NCI-H2107 treated with DMSO at 0.1 percent for 48 hours (cell line): ENCODE measurements around the gene LIX1L.
"Not testable (repeated sequence)": the region's sequence is repeated elsewhere in the genome, so short reads cannot be mapped to it uniquely, and the experiment has no call there.

Experiments used
- DNase-seq: peaks from one replicate; lab custom pipeline; 2025; ENCODE audit not compliant: unreplicated experiment; lab: John Stamatoyannopoulos, UW

The LIX1L gene

DNA sequence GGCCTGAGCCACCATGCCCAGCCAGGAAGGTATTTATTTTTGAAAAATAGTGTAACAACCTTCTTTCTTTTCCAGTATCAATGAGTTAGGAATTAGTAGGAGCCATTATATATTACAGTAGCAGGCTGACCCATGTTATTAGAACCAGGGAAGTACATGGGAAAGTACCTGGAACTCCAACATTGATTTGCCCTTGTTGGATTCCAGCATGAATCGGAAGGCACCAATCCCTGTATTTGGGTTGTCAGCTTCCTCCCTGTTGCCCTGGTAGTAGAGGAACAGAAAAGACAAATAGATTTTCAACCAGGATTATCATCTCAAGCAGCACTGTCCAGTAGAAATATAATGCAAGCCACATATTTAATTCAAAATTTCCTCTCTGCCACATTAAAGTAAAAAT lies 20.4 kb downstream of the LIX1L start:
- no peak for DNase-seq

- no peak for DNase-seq
Observed at GRCh38 chr1:145936247-145936646, 21.6 kb downstream of the LIX1L start.

DNA sequence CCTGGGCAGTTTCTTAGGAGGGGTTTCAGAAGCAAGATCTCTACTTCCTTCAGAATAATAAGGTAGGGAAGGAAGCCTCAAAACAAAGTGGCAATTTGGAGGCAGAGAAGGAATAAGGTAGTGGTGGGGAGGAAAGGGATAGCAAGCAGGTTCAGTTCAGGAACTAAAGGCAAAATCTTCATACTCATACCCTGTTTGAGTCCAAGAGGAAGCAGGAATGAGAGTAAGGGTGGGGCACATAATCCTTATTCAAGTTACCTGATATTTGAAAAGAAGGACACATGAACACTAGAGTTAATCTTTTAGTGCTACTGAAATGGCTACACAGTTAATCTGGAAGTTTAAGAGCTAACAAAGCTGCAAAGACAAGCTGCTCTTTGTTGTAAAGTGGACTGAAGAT lies 22.1 kb downstream of the LIX1L start:
- no peak for DNase-seq

- not testable (repeated sequence) for DNase-seq
Observed at GRCh38 chr1:145932522-145933009, 25.3 kb downstream of the LIX1L start.

DNA sequence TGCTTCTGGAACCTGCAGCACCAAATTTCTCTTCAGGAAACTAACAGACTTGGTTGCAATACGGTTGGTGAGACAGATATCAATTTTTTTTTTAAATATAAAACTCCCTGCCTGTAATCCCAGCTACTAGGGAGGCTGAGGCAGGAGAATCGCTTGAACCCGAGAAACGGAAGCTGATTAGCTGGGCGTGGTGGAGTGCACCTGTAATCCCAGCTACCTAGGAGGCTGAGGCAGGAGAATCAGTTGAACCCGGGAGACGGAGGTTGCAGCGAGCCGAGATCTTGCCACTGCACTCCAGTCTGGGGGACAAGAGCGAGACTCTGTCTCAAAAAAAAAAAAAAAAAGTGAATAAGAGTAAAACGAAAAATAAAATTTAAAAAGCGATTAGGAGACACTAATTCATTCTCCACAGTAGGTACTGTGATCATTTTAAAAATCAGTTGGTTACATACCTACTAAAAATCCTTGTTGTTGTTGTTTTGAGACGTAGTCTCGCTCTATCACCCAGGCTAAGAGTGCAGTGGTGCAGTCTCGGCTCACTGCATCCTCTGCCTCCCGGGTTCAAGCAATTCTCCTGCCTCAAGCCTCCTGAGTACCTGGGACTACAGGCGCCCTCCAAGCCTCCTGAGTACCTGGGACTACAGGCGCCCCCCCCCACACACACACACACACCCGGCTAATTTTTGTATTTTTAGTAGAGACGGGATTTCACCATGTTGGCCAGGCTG lies 29.7 kb downstream of the LIX1L start:
- DNase-seq: no peak

DNA sequence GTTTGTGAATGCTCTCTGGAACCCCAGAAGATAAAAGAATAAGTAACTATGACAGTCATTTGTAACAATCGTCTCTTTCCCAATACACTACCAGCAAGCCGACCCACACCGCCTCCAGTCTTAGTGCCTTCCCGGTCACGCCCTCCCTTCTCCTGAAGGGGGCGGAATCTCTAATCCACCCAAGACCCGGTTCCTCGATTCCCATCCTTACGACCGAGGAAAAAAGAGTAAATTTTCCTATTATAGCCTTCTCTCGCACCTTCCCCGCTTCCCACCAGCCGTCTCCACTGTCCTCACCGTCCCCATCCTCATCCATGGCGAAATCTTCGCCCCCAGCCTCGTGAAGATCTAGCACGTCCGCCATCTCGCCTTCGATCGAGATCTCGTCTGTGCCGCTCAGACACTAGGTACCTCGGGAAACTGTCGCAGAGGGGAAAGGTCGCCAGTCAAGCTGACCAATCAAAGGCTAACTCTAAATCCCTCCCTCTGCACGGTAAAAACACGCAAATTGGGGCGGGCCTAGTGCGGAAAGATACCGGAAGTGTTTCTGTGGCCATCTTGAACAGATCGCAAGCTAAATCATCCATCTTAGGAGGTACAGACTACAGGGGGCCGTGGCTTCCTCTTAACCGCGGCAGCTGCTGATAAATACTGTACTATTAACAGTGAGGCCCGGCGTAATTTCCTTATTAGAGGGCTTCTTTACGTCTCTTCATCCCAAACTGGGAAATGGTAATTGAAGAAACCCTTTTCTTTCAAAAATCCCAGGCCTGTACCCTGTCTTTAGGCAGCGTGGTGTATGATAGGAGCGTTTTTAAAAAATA lies 30.5 kb downstream of the LIX1L start, which contains the start of gene RBM8A:
TSS of gene RBM8A (minus strand) at position 422 of the 824 bp plus-strand sequence. CDS start at position 364, 58 bp downstream.
- DNase-seq: peak; percentile 100

DNA sequence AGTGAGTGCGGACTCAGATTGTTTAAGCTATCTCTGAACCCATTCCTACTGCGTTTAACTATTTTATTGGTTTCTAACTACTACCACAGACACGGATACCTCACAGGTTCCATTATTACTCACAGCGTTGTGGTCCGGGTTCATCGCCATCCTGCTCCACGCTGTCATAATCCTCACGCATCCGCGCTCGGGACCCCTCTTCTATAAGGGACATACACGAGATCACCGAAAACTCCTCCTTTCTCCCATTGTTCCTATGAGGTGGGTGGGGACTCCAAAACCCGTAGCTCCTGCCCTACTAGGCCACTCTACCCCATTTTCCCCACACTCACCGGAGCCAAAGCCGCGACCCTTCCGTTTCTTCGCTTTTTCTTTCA lies 31.1 kb downstream of the LIX1L start:
- no peak for DNase-seq

DNA sequence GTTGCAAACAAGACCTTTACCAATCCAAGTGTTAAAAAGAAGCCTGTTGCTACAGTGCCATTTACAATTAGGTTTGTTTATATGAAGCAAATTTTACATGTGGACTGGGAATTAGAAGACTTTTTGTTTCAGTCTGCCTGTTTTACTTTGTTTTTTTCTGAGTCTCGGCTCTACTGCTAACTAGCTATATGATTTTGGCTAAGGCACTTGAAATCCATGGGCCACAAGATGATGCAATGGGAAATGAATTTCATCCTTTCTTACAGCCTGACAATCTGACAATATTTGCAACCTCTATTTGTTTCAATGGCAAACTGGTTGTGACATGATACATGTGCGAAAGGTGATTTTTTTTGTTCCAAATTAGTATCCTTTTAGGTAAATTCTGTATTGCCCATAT lies 35.6 kb downstream of the LIX1L start:
- no peak for DNase-seq

DNA sequence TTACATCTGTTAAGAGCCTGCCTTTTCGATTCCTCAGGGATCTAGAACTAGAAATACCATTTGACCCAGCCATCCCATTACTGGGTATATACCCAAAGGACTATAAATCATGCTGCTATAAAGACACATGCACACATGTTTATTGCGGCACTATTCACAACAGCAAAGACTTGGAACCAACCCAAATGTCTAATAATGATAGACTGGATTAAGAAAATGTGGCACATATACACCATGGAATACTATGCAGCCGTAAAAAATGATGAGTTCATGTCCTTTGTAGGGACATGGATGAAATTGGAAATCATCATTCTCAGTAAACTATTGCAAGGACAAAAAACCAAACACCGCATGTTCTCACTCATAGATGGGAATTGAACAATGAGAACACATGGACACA lies 37.5 kb downstream of the LIX1L start:
- not testable (repeated sequence) for DNase-seq

- peak; percentile 22 for DNase-seq
Observed at GRCh38 chr1:145918992-145919939, 38.6 kb downstream of the LIX1L start.

DNA sequence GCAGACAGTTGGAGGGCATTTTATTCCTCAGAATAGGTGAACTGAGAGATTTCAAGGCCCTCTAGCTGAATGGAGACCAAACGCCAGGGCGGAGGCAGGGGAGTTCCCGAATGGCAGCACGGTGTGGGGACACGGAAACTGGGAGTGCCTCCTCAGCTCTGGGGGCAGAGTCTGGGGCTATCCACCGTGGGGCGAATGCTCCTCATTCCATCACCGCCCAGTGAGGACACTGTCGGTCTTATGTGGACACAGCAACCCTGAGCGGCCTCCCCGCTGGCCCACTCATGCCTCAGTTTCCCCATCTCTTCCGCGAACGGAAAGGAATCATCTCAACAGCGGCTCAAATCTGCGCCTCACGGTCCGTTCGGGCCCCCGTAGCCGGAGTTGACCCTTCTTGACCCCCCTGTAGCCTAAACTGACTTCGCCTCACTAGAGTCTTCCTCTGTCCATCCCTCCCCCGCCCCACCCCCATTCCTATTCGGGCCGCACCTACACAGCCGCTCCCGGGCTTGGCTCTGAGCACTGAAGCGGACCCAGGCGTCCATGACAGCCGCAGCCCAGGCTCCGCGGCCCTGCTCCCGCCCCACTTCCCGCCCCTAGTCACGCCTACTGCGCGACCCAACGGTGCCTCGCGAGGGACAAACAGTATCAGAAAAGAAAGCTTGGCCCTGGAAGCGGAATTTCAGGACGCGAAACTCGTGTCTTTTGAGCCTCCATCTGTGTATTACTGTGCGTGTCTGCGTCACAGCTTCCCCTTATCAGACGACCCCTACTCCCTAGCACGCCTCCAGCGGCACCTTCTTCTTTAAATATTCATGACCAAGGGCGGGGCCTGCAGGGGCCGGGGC lies 39.4 kb downstream of the LIX1L start, which contains the start of gene PEX11B:
TSS of gene PEX11B (minus strand) at position 574 of the 848 bp plus-strand sequence. CDS start at position 545, 29 bp downstream.
- DNase-seq: peak; percentile 87

GRCh38 chr1:145917595-145917994 lies 40.2 kb downstream of the LIX1L start:
- DNase-seq: no peak

GRCh38 chr1:145916745-145917144 lies 41.1 kb downstream of the LIX1L start:
- DNase-seq: no peak

DNA sequence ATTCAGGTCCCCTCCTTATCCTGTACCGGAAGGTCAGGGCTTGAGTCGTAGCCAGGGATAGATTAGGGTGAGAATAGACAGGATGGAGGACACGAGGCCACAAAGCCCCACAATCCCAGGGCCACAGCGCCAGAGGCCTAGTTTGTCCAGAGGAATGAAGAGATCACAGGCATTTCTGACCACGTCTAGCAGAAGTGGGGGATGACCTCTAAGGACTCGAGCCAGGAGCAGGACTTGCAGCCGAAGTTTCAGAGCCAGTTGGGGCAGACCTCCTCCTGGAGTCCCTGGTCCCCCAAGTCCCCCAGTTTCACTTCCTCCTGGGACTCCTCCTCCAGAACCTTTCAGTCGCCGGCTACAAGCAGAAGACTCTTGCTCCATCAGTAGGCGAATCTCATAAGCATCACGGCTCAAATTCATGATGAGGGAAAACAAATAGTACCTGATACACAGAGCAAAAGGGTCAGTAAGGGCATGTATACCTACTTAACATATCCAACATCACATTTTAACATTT lies 45.6 kb downstream of the LIX1L start:
- no peak for DNase-seq

- DNase-seq: no peak
Observed at GRCh38 chr1:145908653-145909052, 49.2 kb downstream of the LIX1L start.

- DNase-seq: no peak
Observed at GRCh38 chr1:145906954-145907753, 50.7 kb downstream of the LIX1L start.

DNA sequence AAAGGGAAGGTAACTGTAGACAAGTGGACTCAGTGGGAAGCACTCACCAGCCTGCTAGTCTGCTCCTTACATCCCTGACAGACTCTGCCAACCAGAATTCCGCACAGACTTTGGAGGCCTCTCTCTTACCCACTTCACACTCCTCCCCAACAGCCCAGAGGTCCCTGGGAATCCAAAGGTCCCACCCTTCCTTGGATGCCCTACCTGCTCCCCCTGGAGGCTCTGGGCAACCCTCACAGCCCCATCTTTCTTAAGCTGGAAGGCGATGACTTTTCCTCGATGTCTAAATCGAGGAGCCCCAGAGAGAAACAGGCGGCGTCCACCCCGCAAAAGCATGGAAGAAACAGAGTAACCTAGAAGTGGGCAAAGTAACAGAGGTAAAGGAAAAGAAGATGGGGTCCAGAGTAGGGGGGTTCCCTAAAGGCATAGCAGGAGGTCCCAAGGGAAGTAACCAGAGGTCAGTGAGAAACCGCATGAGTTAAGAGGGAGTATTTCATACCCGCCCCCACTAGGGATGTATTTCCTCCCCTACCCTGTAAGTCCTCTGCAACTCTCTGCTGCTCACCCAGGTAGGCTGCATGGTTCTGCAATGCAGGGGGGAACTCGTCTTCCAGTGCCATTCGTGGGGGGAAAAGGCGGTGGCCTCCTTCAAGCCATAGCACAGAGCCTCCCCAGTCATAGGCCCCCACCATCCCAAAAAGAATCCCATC lies 56.4 kb downstream of the LIX1L start:
- DNase-seq: no peak

GRCh38 chr1:145898756-145899155 lies 59.1 kb downstream of the LIX1L start:
- DNase-seq: no peak
